T follicular helper cell (primary cell): ENCODE results near the gene CBR3.
"Not testable (repeated sequence)": the region's sequence is repeated elsewhere in the genome, so short reads cannot be mapped to it uniquely, and the experiment has no call there.

Experiments
- DNase-seq: peaks from one replicate; pipeline ENCODE4 v3.0.0-alpha.2; 2020; ENCODE audit warnings: low read depth
- total RNA-seq, 2 experiments: gene quantifications; one replicate each; lab custom pipeline; 2026; lab: John Stamatoyannopoulos, UW

CBR3 gene
- total RNA-seq: 4.8 to 6.8 reads per million in 2 experiments

GRCh38 chr21:36134803-36135390 lies at the start of gene CBR3:
Gene CBR3, plus strand, starts transcription at chr21:36135079. Its CDS starts 114 bp downstream, at chr21:36135193.
- peak; percentile 37 for DNase-seq

GRCh38 chr21:36087362-36088138 lies 47.3 kb upstream of the CBR3 start:
- no peak for DNase-seq

- no peak for DNase-seq
Observed at GRCh38 chr21:36089946-36090345, 44.9 kb upstream of the CBR3 start.

- DNase-seq: no peak
Observed at GRCh38 chr21:36092681-36093080, 42.2 kb upstream of the CBR3 start.

GRCh38 chr21:36093512-36093911 lies 41.4 kb upstream of the CBR3 start:
- DNase-seq: no peak

- DNase-seq: no peak
Observed at GRCh38 chr21:36096398-36097290, 38.2 kb upstream of the CBR3 start.

GRCh38 chr21:36097427-36098181 lies 37.3 kb upstream of the CBR3 start:
- no peak for DNase-seq

- no peak for DNase-seq
Observed at GRCh38 chr21:36098182-36098532, 36.7 kb upstream of the CBR3 start.

- DNase-seq: no peak
Observed at GRCh38 chr21:36099000-36099399, 35.9 kb upstream of the CBR3 start.

- not testable (repeated sequence) for DNase-seq
Observed at GRCh38 chr21:36099695-36100211, 35.1 kb upstream of the CBR3 start.

GRCh38 chr21:36100971-36101641 lies 33.8 kb upstream of the CBR3 start:
- no peak for DNase-seq

GRCh38 chr21:36103434-36103833 lies 31.4 kb upstream of the CBR3 start:
- DNase-seq: no peak

- DNase-seq: peak; percentile 26
Observed at GRCh38 chr21:36104317-36105300, 30.3 kb upstream of the CBR3 start.

GRCh38 chr21:36105327-36105842 lies 29.5 kb upstream of the CBR3 start:
- no peak for DNase-seq

GRCh38 chr21:36109868-36110267 lies 25.0 kb upstream of the CBR3 start:
- no peak for DNase-seq

GRCh38 chr21:36111238-36111637 lies 23.6 kb upstream of the CBR3 start:
- no peak for DNase-seq

GRCh38 chr21:36113647-36114428 lies 21.0 kb upstream of the CBR3 start:
- peak; percentile 60 for DNase-seq

- no peak for DNase-seq
Observed at GRCh38 chr21:36115138-36115730, 19.6 kb upstream of the CBR3 start.
